A673 (cell line): ENCODE data around the gene CLCNKA.

Experiments used
- EZH2 ChIP-seq: fragments of 200-600 bp; sonication (generic); IDR thresholded peaks from 2 replicates; pipeline ENCODE4 v1.6.1; 2017; ENCODE audit warnings: borderline replicate concordance, low read depth, mild to moderate bottlenecking, mixed read lengths, antibody characterized with exemption, low read length; ENCODE audit not compliant: poor library complexity, severe bottlenecking
- TF ChIP-seq, protein P1 (sequence below): fragments of 300-800, 200-600 bp; sonication (generic); conservative IDR thresholded peaks from 2 replicates; pipeline ENCODE4 v1.5.1; 2017; ENCODE audit warnings: low read depth, mild to moderate bottlenecking, antibody characterized with exemption, low read length, moderate library complexity, mixed read lengths

DNA sequence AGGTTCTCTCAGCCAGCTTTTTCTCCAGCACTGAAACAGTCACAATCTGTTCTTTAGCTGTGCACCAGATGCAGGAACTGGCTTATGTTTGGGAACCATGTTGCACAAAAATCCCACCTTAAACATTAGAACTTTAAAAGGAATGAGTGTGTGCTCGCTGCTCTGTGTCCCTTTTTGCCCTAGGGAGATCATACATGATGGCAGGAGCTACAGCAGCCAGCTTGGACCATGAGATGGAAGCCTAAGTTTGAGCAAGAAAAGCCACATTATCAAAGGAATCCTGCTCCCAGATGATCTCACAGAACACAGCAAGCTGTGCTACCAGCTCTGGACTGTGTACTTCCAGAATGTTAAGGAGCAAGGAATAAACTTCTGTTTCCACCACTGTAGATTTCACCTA, 49.4 kb upstream of the CLCNKA start:
- TF ChIP-seq, protein P1, sequence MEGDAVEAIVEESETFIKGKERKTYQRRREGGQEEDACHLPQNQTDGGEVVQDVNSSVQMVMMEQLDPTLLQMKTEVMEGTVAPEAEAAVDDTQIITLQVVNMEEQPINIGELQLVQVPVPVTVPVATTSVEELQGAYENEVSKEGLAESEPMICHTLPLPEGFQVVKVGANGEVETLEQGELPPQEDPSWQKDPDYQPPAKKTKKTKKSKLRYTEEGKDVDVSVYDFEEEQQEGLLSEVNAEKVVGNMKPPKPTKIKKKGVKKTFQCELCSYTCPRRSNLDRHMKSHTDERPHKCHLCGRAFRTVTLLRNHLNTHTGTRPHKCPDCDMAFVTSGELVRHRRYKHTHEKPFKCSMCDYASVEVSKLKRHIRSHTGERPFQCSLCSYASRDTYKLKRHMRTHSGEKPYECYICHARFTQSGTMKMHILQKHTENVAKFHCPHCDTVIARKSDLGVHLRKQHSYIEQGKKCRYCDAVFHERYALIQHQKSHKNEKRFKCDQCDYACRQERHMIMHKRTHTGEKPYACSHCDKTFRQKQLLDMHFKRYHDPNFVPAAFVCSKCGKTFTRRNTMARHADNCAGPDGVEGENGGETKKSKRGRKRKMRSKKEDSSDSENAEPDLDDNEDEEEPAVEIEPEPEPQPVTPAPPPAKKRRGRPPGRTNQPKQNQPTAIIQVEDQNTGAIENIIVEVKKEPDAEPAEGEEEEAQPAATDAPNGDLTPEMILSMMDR = no peak
- no peak for TF ChIP-seq EZH2
